Measurements from ENCODE around the gene SLX9. TPM values are rescaled to one million over a fixed set of nuclear protein-coding genes. Genes with fewer than 3 reads are reported as not detected.
"Not testable (repeated sequence)": the region's sequence is repeated elsewhere in the genome, so short reads cannot be mapped to it uniquely, and the experiment has no call there.

SLX9 gene
- total and polyA plus RNA-seq, 8 donors = 5.4 to 83.4 (median 19.3) TPM

DNA sequence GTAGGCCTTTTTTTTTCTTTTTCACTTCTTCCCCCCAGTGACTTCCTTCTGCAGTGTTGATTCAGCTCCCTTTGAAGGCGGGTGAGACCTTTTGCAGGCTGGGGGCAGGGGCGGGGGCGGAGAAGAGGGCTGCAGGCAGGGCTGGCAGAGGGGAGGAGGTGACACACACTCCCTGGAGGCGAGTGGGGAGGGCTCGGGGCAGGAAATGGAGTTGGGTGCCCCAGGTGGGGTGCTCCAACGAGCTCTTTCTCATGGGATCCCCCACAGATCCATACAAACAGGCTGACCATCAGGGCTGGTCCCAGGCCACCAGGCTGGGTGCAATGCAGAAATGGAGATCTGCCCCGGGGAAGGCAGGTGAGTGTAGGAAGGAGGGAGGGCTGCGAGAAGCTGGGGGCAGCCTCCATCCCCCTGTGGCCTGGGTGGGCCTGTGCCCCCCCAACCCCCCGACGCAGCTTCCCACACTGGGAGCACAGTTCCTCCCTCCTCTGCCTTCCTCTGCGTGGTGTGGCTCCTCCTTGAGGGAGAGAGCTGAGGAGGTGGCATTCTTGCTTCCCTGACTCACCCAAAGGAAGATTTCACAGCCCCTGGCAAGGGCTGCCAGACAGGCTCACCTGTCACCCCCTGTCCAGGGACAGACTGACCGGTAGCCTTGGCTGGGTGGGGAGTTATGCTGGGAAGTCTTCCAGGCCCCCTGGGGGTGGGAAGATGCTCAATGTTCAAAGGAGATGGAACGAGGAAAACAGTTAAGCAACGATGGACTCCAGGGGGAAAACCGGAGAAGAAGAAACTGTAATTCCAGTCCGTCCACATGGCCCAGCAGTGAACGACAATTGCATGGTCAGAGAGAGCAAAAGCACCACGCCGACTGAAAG, 12.0 kb upstream of the SLX9 start:
- Histone ChIP-seq H3K4me1 (peaks cover 24 to 77% (median 37%) of the 10 kb centered on the region in 4 donors), H3K9me3 (peaks cover 0 to 5% (median 0%) of the 10 kb centered on the region in 4 donors), H3K27ac (peak overlapping the region; percentile 18 to 70 (median 36)), H3K36me3 (no peaks in the 10 kb centered on the region), H3K27me3 (peaks cover 0 to 73% (median 44%) of the 10 kb centered on the region in 3 donors), H3K4me3 (peak overlapping the region in 2 of 4 donors; percentile 10 to 12)
- peak in 1 of 2 donors; percentile 80 for DNase-seq
- TF ChIP-seq EP300 (IDR thresholded peaks at IDR 0.05) (no peak), POLR2A (IDR thresholded peaks at IDR 0.05) (no peak), POLR2AphosphoS5 (IDR thresholded peaks at IDR 0.05) (no peak)
- TF ChIP-seq, protein P1, sequence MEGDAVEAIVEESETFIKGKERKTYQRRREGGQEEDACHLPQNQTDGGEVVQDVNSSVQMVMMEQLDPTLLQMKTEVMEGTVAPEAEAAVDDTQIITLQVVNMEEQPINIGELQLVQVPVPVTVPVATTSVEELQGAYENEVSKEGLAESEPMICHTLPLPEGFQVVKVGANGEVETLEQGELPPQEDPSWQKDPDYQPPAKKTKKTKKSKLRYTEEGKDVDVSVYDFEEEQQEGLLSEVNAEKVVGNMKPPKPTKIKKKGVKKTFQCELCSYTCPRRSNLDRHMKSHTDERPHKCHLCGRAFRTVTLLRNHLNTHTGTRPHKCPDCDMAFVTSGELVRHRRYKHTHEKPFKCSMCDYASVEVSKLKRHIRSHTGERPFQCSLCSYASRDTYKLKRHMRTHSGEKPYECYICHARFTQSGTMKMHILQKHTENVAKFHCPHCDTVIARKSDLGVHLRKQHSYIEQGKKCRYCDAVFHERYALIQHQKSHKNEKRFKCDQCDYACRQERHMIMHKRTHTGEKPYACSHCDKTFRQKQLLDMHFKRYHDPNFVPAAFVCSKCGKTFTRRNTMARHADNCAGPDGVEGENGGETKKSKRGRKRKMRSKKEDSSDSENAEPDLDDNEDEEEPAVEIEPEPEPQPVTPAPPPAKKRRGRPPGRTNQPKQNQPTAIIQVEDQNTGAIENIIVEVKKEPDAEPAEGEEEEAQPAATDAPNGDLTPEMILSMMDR (IDR thresholded peaks at IDR 0.05) = no peak
- 7 to 22% (median 11%) methylated on average over 16 to 19 of the region's 19 CpGs for WGBS, 5 donors
- intact Hi-C loops (cut with DNase I; ENCODE audit: low total_unique reads) = no loop called here

DNA sequence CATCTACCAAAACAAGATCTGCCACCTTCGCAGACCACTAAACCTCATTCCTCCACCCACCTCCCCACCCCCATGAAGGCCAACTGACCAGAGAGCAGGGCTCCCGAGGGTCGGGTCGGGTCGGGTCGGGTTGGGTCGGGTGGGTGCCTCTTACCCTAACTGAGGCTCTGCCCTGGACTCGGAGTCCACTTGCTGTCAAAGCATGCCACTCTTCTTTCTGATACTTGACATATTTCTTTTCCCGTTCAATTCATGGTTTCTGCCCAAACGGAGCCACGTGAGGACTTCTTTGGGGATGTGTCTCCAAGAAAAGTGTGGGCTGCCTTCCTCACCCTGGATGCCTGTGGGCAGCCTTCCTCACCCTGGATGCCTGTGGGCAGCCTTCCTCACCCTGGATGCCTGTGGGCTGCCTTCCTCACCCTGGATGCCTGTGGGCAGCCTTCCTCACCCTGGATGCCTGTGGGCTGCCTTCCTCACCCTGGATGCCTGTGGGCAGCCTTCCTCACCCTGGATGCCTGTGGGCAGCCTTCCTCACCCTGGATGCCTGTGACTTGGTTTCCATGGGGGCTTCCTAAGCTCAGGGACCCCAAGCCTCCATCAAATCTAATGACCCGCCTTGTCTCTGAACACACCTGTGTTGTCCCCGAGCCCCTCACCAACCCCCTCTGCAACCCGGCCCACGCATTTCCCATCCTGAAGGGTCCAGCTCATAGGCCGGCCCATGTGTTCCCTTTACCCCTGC, 11.2 kb upstream of the SLX9 start:
- Histone ChIP-seq H3K27me3 (peaks cover 6 to 81% (median 52%) of the 10 kb centered on the region in 3 donors), H3K4me1 (peaks cover 27 to 85% (median 41%) of the 10 kb centered on the region in 4 donors), H3K4me3 (peak overlapping the region in 2 of 4 donors; percentile 10 to 12), H3K27ac (peak overlapping the region in 1 of 5 donors; percentile 55)
- H3K9me3 ChIP-seq; H3K36me3 ChIP-seq; intact Hi-C loops (cut with DNase I; ENCODE audit: low total_unique reads); DNase-seq: not testable (repeated sequence)
- WGBS, 5 donors = 63 to 78% (median 68%) methylated on average over 16 of the region's 16 CpGs

DNA sequence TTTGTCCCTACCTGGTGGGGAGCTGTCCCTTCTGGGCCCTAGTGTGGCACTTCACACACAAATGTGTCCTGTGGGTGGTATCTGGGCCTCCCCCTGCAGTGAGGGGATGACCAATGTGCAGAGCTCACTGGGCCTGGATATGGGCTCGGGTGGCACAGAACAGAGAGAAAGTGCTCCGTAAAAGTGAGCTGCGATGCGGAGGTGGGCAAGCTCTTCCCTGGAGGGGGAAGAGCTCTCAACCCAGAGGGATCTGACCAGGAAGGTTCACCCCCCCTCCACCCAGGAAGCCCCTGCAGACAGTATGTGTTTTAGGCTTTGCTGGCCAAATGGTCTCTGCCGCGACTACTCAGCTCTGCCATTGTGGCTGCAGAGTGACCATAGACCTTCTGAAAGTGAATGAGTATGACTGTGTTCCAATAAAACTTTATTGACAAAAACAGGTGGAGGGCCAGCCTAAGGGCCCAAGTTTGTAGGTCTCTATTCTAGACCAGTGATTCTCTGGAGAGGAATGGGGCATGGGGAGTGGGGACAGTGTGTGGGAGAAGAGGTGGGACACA, 10.5 kb upstream of the SLX9 start:
- intact Hi-C loops (cut with DNase I; ENCODE audit: low total_unique reads) = no loop called here
- no peak overlapping the region for H3K4me3 ChIP-seq
- no peaks in the 10 kb centered on the region for H3K36me3 ChIP-seq
- TF ChIP-seq POLR2A (IDR thresholded peaks at IDR 0.05) (no peak), EP300 (IDR thresholded peaks at IDR 0.05) (no peak), POLR2AphosphoS5 (IDR thresholded peaks at IDR 0.05) (no peak)
- TF ChIP-seq, protein P1 (IDR thresholded peaks at IDR 0.05) = no peak
- H3K27ac ChIP-seq = peak overlapping the region in 1 of 5 donors; percentile 57
- H3K4me1 ChIP-seq = peaks cover 27 to 82% (median 41%) of the 10 kb centered on the region in 4 donors
- peaks cover 6 to 88% (median 58%) of the 10 kb centered on the region in 3 donors for H3K27me3 ChIP-seq
- peaks cover 0 to 5% (median 0%) of the 10 kb centered on the region in 4 donors for H3K9me3 ChIP-seq
- 82 to 95% (median 86%) methylated on average over 6 of the region's 6 CpGs for WGBS, 5 donors
- no peak for DNase-seq

DNA sequence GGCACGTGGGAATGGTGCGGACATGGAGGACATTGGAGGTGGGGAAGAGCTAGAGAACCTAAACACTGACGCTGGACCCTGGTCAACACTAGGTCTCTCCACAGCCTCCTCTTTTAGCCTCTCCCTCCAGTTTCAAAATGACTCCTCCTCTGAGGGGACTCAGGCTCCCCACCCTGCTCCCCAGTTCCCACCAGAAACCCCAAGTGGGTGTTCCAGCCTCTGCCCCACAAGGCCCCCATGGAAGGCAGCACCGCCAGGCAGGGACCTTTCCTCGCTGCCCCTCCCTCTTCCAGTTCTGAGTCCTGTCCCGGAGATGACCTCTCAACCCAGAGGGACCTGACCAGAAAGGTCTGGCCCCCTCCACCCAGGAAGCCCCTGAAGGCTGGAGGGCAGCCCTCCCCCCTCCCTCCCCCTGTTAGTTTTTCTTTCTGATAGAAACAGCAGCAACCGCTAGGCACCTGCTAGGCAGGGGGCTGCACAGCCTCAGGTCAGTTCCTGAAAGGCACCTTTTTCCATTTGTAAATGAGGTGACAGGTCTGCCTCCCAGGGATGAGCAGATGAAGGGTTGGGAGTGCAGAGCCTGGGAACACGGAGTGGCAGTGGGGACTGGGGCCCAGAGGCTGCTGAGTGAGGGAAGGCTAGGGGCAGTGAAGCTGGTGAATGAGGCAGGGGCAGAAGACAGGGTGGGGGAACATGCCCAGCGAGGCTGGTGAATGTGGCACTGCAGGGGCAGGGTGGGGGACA, 9.9 kb upstream of the SLX9 start:
- peak overlapping the region in 2 of 5 donors; percentile 57 to 70 for H3K27ac ChIP-seq
- intact Hi-C loops (cut with DNase I; ENCODE audit: low total_unique reads) = loop anchor here (5.0 kb wide), 1 partner anchor 38 kb away; no protein-coding TSS in a partner anchor
- TF ChIP-seq POLR2AphosphoS5 (IDR thresholded peaks at IDR 0.05) (no peak), POLR2A (IDR thresholded peaks at IDR 0.05) (no peak), EP300 (IDR thresholded peaks at IDR 0.05) (no peak)
- TF ChIP-seq, protein P1 (IDR thresholded peaks at IDR 0.05) = no peak
- H3K9me3 ChIP-seq = peaks cover 0 to 5% (median 0%) of the 10 kb centered on the region in 4 donors
- H3K27me3 ChIP-seq = peaks cover 6 to 94% (median 58%) of the 10 kb centered on the region in 3 donors
- H3K4me3 ChIP-seq = no peak overlapping the region
- WGBS, 5 donors = 57 to 69% (median 61%) methylated on average over 9 of the region's 9 CpGs
- no peak for DNase-seq
- peaks cover 27 to 76% (median 41%) of the 10 kb centered on the region in 4 donors for H3K4me1 ChIP-seq
- H3K36me3 ChIP-seq = no peaks in the 10 kb centered on the region

Data from stomach (tissue), 9 donors.